Uterine smooth muscle cell (primary cell): Measurements from ENCODE around the gene PIH1D1. TPM values are rescaled to one million over a fixed set of nuclear protein-coding genes. Genes with fewer than 3 reads are reported as not detected.

Experiments used
- total RNA-seq: library from RNA; depleted of rRNA; stranded (reverse); fragments of >200 nt; gene quantifications from 2 replicates; pipeline ENCODE4 v1.2.3, GENCODE V29; 2014

PIH1D1 gene
- 105 and 127 TPM in 2 replicates for total RNA-seq

DNA sequence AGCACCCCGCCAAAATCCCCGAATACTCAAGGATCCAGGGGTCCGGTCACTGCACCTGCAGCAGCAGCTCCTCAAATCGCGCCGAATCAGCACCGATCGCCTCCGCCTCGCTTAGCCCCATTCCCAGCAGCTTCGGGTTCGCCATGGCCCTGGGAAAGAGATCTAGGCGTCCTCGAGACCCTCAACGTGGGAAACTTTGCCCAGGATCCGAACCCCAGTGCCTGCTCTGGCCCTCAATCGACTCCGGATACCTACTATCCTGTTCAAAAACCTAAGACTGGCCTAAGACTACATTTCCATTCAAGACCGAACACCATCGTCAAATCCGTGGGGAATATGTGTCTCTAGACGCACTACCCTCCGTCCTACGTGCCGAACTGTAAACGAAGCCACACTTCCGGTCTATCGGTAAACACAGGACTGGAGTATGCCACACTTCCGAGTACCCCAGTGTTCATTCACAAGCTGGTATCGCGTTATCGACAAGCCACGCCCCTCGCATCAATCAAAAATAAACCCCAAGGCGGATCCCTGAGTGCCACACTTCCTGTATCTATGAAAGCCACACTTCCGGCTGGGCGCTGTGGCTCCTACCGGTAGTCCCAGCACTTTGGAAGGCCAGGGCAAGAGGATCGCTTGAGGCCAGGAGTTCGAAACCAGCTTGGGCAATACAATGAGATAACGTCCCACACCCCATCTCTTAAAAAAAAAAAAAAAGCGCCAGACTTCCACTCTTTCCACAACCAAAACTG, at the start of gene PIH1D1:
PIH1D1 (minus strand) TSS at position 385 of the 752 bp plus-strand sequence; CDS start at position 145, 240 bp downstream.

DNA sequence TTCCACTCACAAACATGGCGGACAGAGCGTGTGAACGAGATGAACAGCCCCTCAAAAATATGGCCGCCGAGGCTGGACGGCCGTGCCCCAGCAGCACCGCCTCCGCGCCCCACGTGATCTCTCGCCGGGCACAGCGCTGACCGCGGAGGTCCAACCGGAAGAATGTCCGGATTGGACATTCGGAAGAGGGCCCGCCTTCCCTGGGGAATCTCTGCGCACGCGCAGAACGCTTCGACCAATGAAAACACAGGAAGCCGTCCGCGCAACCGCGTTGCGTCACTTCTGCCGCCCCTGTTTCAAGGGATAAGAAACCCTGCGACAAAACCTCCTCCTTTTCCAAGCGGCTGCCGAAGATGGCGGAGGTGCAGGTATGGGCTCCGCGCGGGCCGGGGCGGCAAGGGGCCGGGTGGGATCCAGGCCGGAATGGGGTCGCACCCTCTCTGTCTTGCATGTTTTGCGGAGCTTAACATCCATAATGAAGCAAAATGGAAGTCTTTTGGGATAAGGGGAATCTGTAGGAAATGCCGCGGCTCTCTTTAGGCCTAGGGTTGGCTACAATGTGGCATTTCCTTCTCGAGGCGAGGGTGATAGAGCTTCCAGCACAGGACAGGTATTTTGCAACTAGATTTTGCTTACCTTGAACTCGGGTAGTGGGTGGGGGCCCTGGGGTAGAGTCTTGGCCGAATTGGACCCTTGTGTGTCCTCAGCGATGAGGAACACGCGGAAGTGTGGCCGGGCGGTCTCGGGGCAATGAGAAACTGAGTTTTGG, 35.8 kb upstream of the PIH1D1 start, which contains the start of gene RPL13A:
RPL13A (plus strand) TSS at position 332 of the 769 bp plus-strand sequence; CDS start at position 354, 22 bp downstream.

DNA sequence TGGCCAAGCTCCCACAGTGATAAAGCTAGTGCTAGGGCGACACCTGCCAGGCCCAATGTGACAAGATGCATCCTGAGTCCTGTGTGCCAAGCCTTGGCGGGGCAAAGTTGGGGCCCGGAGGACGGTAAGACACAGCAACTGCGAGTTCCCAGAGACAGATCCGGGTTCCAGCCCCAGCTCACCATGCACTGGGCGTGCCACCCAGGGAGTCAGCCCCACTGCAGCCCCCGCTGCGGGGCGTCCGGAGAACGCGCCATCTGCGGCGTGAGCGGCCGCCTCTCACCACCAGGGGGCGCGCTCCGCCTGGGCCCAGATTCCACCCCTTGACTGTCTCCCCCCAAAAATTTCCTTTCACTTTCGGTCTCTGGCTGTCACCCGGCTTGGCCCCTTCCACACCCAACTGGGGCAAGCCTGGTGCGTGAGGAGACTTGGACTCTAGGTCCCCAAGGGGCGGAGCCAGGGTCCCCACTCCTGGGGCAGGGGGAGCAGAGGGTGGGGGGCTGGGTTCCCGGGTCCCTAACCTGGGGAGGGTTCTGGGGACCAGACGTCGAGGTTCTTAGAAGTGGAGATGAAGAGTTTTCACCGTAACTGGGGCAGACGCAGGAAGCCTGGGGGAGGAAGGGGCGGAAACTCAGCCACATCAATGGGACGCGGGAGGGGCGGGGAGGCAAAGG, 22.4 kb upstream of the PIH1D1 start, which contains the start of gene FLT3LG:
FLT3LG (plus strand) TSS at position 348 of the 674 bp plus-strand sequence. CDS start 425 bp downstream, outside the sequence.

DNA sequence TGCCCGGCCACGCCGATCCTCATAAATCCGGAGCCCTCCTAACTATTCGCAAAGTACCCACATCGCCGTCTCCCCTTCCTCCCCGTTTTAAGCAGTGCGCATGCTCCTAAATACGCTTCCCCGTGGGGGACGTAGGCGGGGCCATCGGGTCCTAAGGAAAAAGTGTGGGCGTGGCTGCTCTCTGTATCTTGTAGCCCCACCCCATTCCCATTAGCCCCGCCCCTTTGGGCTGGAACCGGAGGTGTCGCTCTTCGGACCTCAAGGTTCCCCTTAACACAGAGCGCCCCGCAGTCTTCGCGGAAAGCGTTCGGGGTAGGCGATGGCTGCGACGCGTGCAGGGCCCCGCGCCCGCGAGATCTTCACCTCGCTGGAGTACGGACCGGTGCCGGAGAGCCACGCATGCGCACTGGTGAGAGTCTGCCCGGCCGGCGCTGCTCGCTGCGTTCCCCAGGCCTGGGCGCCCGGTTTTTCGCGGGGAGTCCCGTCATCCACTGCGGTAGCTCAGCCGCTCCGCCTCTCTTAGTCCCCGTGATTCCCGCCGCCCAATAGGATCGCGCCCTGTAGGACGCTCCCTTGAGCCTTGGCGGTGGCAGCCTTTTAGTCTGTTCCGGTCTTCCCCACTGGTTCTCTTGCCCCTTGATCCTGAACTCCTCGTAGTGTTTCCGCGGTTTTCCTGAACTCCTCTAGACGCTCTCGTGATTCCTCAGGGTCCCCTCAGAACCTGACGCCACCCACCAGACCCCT, 1.6 kb upstream of the PIH1D1 start, which contains the start of gene ALDH16A1:
ALDH16A1 (plus strand) TSS at position 213 of the 744 bp plus-strand sequence; CDS start at position 320, 107 bp downstream.

DNA sequence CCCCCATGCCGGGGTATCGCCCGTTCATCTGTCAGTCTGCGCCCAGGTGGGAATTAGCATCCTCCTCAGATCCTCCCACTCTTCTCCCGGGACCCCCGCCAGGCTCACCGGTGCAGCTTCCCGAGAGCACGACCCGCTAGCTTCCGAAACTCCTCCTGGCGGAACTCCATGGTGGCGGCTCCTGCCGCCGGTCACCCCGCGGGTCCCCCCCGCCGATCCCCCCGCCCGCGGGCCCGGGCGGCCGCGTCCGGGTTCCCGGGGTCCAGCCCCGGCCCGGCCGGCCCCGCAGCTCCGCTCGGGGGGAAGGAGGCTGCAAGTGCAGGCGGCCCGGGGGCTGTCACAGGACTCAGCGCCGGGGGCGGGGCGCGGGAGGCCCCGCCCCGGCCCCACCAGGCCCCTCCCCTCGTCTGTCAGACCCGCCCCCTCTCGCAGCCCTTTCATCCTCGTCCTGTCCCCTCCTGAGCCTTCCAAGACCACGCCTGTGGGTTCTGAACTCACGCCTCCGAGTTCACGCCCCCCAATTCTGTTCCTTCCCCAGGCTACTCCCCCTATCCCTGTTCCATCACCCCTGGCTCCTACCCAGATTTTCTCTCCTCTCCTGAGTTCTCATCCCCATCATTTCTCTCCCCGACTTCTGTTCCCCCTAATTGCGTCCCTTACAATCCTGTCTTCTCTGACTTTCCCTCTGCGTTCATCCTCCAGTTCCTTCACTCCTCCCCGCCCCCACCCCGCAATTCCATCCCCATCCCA, 10.2 kb downstream of the PIH1D1 start, which contains the start of gene SLC17A7:
SLC17A7 (minus strand) TSS at position 318 of the 750 bp plus-strand sequence; CDS start at position 170, 148 bp downstream.

DNA sequence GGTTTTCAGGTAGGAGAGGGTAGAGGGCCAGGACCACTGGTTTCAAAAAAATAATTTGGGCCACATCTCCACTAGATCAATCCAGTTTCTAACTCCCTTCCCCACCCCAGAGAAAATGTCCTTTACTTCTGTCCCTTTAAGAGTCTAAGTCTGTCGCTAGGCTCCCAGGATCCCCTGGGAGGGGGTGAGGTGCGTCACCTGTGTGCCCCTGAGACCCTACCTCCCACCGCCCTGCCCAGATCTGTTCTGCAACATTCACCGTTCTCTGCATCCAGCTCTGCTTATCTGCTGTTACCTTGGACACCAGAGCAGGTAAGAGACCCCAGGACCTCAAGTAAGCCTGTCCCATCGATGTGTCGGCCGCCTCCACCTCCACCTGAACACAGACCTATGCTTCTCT, 26.4 kb downstream of the PIH1D1 start, which contains the start of gene GFY:
GFY (plus strand) TSS at position 211 of the 400 bp plus-strand sequence. CDS start 1,043 bp downstream, outside the sequence.

DNA sequence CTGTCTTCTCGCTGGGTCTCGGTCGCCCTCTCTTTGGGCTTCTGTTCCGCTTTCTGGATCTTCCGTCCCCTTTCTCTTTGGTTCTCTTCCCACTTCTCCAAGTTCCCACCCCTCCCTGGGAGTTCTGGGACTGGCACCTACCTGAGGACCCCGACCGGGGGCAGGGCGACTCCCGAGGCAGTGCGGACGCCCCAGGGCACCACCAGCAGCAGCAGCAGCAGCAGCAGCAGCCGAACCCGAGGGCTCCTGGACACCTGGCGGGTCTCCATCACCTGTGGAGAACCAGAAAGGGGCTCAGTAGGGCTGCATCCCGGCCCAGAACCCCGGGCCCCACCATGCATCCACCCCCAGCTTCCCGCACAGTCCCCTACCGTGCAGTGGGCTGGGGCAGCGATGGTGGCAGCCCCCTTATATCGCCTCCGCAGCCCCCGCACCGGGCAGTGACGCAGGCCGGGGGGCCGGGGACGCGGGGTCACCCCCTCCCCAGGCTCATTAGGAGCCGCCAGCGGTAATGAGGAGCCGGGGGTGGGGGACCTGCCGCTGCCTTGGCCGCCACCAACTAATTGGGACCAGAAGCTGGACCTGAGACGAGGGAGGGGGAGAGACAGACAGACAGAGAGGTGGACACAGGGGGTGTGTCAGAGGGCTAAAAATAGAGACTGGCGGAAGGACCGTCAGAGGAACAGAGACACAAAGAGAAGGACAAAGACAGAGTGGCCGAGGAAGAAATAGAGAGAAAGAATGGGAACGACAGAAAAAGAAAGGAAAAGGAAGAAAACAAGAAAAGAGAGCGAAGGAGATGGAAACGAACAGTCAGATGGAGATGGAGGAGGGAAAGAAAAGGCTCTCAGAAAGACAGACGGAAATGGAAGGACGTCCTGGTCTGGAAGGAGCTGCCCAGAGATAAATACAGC, 28.3 kb downstream of the PIH1D1 start, which contains the start of gene PTH2:
PTH2 (minus strand) TSS at position 371 of the 914 bp plus-strand sequence; CDS start at position 269, 102 bp downstream.

Other genes with a start within 250 kb of the PIH1D1 start
- under 0.01 TPM in 2 replicates for gene SLC6A16, start 126.6 kb downstream of the PIH1D1 start, total RNA-seq
- gene CD37, start 116.4 kb downstream of the PIH1D1 start, total RNA-seq: 0.12 TPM in 1 of 2 replicates, not detected in the other
- gene TEAD2, start 89.4 kb downstream of the PIH1D1 start, total RNA-seq: 13.7 and 15.6 TPM in 2 replicates
- gene DKKL1, start 87.9 kb downstream of the PIH1D1 start, total RNA-seq: 0.25 and 0.33 TPM in 2 replicates
- not detected in 2 replicates for gene KASH5, start 63.6 kb downstream of the PIH1D1 start, total RNA-seq
- gene PTH2, start 28.4 kb downstream of the PIH1D1 start, total RNA-seq: not detected in 2 replicates
- 0.11 TPM in 1 of 2 replicates, not detected in the other for gene GFY, start 26.4 kb downstream of the PIH1D1 start, total RNA-seq
- not detected in 2 replicates for gene SLC17A7, start 10.3 kb downstream of the PIH1D1 start, total RNA-seq
- gene ALDH16A1, start 1.4 kb upstream of the PIH1D1 start, total RNA-seq: 33.4 and 53.8 TPM in 2 replicates
- gene FLT3LG, start 22.4 kb upstream of the PIH1D1 start, total RNA-seq: 2.5 and 2.6 TPM in 2 replicates
- gene RPL13A, start 35.8 kb upstream of the PIH1D1 start, total RNA-seq: 1,950 and 2,937 TPM in 2 replicates
- gene RPS11, start 44.6 kb upstream of the PIH1D1 start, total RNA-seq: 2,278 and 3,023 TPM in 2 replicates
- gene FCGRT, start 60.8 kb upstream of the PIH1D1 start, total RNA-seq: 21.7 and 56.0 TPM in 2 replicates
- gene RCN3, start 76.2 kb upstream of the PIH1D1 start, total RNA-seq: 136 and 287 TPM in 2 replicates
- gene NOSIP, start 128.7 kb upstream of the PIH1D1 start, total RNA-seq: 58.2 and 78.7 TPM in 2 replicates
- 0.33 and 0.75 TPM in 2 replicates for gene PRRG2, start 129.5 kb upstream of the PIH1D1 start, total RNA-seq
- gene PRR12, start 139.4 kb upstream of the PIH1D1 start, total RNA-seq: 2.4 and 3.1 TPM in 2 replicates
- 41.3 and 58.6 TPM in 2 replicates for gene RRAS, start 188.3 kb upstream of the PIH1D1 start, total RNA-seq
- gene SCAF1, start 190.4 kb upstream of the PIH1D1 start, total RNA-seq: 17.3 and 18.1 TPM in 2 replicates
- gene IRF3, start 214.0 kb upstream of the PIH1D1 start, total RNA-seq: 43.1 and 45.6 TPM in 2 replicates
- 3.2 and 7.5 TPM in 2 replicates for gene BCL2L12, start 214.1 kb upstream of the PIH1D1 start, total RNA-seq
- 325 and 532 TPM in 2 replicates for gene PRMT1, start 225.5 kb upstream of the PIH1D1 start, total RNA-seq
- 0.66 and 0.87 TPM in 2 replicates for gene ADM5, start 237.8 kb upstream of the PIH1D1 start, total RNA-seq
- gene CPT1C, start 239.3 kb upstream of the PIH1D1 start, total RNA-seq: 15.6 and 25.6 TPM in 2 replicates